ENCODE measurements around the gene FCMR. TPM values are rescaled to one million over a fixed set of nuclear protein-coding genes. Genes with fewer than 3 reads are reported as not detected.

Gene FCMR
- total RNA-seq, 2 donors from 2014 or later: 3.2 to 4.5 TPM

GRCh38 chr1:206890125-206891060, 31.3 kb downstream of the FCMR start:
- peak; percentile 67 to 94 for ATAC-seq
- intact Hi-C loops (cut with DNase I): no loop called here
- DNase-seq: no peak

GRCh38 chr1:206887701-206888100, 34.0 kb downstream of the FCMR start:
- DNase-seq (no peak), ATAC-seq (no peak)
- intact Hi-C loops (cut with DNase I): no loop called here

GRCh38 chr1:206886831-206887230, 34.9 kb downstream of the FCMR start:
- intact Hi-C loops (cut with DNase I): no loop called here
- ATAC-seq: no peak
- DNase-seq: no peak

DNA sequence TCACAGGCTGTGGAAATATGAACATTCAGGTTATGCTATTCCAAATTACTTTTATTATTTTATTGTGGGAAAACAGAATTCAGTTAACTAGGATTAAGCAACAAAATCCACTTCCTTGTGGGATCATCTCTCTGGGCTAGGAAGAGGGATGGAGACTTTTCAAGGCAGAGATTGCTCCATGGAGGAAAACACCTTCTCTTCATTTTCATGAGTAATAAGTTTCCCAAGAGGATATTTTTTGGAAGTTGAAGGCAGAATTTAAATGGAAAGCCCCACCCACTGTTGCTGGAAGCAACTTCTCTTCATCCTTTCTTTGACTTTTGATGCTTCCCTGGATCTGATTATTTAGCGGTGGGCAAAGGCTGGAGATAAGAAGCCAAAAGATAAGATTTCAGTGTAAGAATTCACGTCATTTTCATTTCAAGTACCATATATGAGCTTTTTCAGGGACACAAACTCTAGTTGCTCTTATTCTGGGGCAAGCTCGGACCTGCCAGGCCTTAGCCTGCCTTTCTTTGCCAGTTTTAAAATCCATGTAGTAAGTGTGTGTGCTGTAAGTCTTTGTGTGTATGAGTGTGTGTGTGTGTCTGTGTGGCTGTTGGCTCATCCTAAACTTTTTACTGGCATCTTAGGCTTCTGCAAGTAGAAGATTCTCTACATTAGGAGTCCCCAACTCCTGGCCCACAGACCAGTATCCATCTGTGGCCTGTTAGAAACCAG, 36.2 kb downstream of the FCMR start:
- ATAC-seq: no peak

DNA sequence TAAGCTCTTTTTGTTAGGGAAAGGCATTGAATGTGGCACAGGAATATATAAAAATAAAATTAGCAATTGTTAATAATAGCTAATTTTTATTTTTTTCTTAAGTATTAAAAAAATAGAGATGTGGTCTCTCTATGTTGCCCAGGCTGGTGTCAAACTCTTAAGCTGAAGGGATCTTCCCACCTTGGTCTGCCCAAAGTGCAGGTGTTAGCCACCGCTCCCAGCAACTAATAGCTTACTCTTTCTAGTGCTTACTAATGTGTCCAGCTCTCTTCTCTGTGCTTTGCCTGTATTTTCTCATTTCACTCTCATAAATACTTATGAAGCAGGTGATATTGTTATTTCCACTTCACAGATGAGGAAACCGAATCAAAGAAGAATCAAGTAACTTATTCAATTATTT, 37.9 kb downstream of the FCMR start:
- no peak for DNase-seq
- intact Hi-C loops (cut with DNase I): no loop called here
- ATAC-seq: no peak

More for the DNA sequence above, 36.2 kb downstream of the FCMR start:
- DNase-seq: no peak
- intact Hi-C loops (cut with DNase I): no loop called here

DNA sequence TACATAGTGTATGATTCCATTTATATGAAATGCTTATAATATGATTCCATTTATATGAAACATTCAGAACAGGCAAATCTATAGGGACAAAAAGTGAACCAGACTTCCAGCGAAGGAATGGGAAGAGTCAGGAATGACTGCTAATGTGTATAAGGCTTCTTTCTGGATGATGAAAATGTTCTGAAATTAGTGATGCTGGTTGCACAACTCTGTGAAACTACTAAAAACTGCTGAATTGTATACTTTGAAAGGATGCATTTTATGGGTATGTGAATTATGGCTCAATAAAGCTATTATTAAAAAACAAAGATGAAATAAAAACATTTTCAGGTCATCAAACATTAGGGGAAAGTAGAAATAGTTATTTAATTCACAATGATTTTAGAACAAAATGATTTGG, 38.6 kb downstream of the FCMR start:
- no peak for DNase-seq
- intact Hi-C loops (cut with DNase I): no loop called here
- no peak for ATAC-seq

GRCh38 chr1:206882555-206882954, 39.2 kb downstream of the FCMR start:
- ATAC-seq (no peak), DNase-seq (no peak)
- intact Hi-C loops (cut with DNase I): no loop called here

- intact Hi-C loops (cut with DNase I): no loop called here
- no peak for DNase-seq
- no peak for ATAC-seq
Observed at GRCh38 chr1:206880314-206880713, 41.4 kb downstream of the FCMR start.

- ATAC-seq (no peak), DNase-seq (no peak)
- intact Hi-C loops (cut with DNase I): no loop called here
Observed at GRCh38 chr1:206878456-206878855, 43.3 kb downstream of the FCMR start.

DNA sequence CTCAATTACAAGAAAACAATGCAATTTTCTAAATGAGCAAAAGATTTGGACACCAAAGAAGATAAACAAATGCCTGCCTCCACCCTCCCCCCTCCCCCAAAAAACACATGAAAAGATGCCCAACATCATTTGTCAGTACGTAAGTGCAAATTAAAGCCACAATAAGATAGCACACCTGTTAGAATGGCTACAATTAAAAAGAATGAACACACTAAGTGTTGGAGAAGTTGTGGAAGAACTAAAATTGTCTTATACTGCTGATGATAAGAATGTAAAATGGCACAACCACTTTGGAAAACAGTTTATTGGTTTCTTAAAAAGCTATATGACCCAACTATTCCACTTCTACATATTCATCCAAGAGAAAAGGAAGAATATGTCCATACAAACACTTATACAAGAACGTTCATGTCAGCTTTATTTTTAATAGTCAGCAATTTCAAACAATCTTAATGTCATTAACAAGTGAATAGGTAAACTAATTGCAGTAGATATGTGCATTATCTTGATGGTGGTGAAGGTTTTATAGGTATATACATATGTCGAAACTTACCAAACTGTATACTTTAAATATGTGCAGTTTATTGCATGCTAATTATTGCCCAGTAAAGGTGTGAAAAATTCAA, 45.9 kb downstream of the FCMR start:
- no peak for DNase-seq
- intact Hi-C loops (cut with DNase I): no loop called here
- ATAC-seq: no peak

- no peak for ATAC-seq
- DNase-seq: no peak
- intact Hi-C loops (cut with DNase I): no loop called here
Observed at GRCh38 chr1:206873603-206874188, 48.0 kb downstream of the FCMR start.

GRCh38 chr1:206872139-206872538, 49.6 kb downstream of the FCMR start:
- intact Hi-C loops (cut with DNase I): no loop called here
- no peak for DNase-seq
- ATAC-seq: peak; percentile 38 to 47

- intact Hi-C loops (cut with DNase I): loop anchor here in 1 of 2 donors (5.0 kb wide), 1 partner anchor 44 kb away; no protein-coding TSS in a partner anchor
- no peak for ATAC-seq
- no peak for DNase-seq
Observed at GRCh38 chr1:206868264-206868663, 53.5 kb downstream of the FCMR start.

- ATAC-seq (peak in 1 of 2 donors; percentile 53), DNase-seq (no peak)
- intact Hi-C loops (cut with DNase I): loop anchor here in 1 of 2 donors (5.0 kb wide), 1 partner anchor 45 kb away; no protein-coding TSS in a partner anchor
Observed at GRCh38 chr1:206867716-206868115, 54.0 kb downstream of the FCMR start.

DNA sequence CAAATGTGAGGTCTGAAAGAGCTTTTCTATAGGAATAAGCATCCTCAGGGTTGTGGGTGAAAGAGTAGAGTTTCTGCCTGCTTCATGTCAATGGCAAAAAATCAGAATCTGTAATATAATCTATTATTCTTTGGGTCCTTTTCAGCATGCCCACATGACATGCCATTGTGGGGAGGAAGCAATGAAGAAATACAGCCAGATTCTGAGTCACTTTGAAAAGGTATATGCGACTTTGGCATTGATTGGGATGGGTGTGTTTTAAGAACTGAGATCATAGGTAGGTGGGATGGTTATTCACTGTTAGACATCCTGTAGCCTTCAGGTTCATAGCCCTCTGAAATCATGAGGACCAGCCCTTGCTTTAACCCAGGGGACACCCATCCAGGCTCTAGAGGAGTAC, 54.5 kb downstream of the FCMR start:
- intact Hi-C loops (cut with DNase I): loop anchor here in 1 of 2 donors (5.0 kb wide), 1 partner anchor 45 kb away; no protein-coding TSS in a partner anchor
- ATAC-seq (no peak), DNase-seq (no peak)

- intact Hi-C loops (cut with DNase I): loop anchor here in 1 of 2 donors (5.0 kb wide), 1 partner anchor 46 kb away; no protein-coding TSS in a partner anchor
- peak; percentile 27 to 79 for ATAC-seq
Observed at GRCh38 chr1:206866062-206866461, 55.7 kb downstream of the FCMR start.

DNA sequence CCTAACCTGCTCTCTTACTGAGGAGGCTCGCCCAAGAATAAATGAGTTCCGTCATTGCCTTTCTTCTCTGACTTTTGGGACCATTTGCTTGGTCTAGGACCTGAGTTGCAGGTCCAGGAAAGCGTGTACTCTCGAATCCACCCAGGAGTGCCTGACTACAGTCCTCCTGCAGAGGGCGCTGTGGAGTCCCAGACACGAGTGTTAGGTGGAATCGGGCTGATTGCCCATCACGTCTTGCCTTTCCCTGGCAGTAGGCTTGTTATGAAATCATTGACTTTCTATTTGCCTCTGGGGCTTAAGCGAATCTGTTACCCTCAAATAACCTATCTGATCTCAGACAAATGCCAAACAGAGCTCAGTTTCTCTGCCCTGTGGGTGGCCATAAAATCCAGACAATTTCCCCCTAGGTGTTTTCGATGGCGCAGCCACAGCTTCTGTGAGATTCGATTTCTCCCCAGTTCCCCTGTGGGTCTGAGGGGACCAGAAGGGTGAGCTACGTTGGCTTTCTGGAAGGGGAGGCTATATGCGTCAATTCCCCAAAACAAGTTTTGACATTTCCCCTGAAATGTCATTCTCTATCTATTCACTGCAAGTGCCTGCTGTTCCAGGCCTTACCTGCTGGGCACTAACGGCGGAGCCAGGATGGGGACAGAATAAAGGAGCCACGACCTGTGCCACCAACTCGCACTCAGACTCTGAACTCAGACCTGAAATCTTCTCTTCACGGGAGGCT, 56.6 kb downstream of the FCMR start, which contains the start of gene IL20:
IL20 (plus strand) TSS at position 685 of the 733 bp plus-strand sequence. CDS start 230 bp downstream, outside the sequence.
- intact Hi-C loops (cut with DNase I): loop anchor here in 1 of 2 donors (5.0 kb wide), 1 partner anchor 47 kb away; no protein-coding TSS in a partner anchor
- peak; percentile 76 to 77 for ATAC-seq
- DNase-seq: peak; percentile 82

More at GRCh38 chr1:206866062-206866461, 55.7 kb downstream of the FCMR start:
- no peak for DNase-seq

GRCh38 chr1:206863266-206863665, 58.5 kb downstream of the FCMR start:
- DNase-seq: no peak
- intact Hi-C loops (cut with DNase I): no loop called here
- ATAC-seq: no peak

All from left cardiac atrium (tissue), 4 donors.